H9 (cell line): Measurements from ENCODE around the gene PCCA. TPM values are rescaled to one million over a fixed set of nuclear protein-coding genes. Genes with fewer than 3 reads are reported as not detected.

Experiments
- DNase-seq: peaks from one replicate; pipeline ENCODE4 v3.0.0-alpha.2; 2017
- H2AFZ ChIP-seq: one replicate; pipeline ENCODE4 v1.6.1; 2013; ENCODE audit warnings: mild to moderate bottlenecking, low read length, control low read depth, moderate library complexity
- H2AK5ac ChIP-seq: 2 replicates; pipeline ENCODE4 v1.6.1; 2013; ENCODE audit warnings: low read length, control low read depth, mixed read lengths; ENCODE audit not compliant: insufficient read length
- H2BK120ac ChIP-seq: one replicate; pipeline ENCODE4 v1.6.1; 2013; ENCODE audit warnings: low read depth, mild to moderate bottlenecking, low read length, control low read depth, inconsistent platforms; ENCODE audit not compliant: poor library complexity, severe bottlenecking
- H2BK12ac ChIP-seq: 2 replicates; pipeline ENCODE4 v1.6.1; 2013; ENCODE audit warnings: low read length, control low read depth, mixed read lengths, low read depth; ENCODE audit not compliant: insufficient read length
- H2BK15ac ChIP-seq: 2 replicates; pipeline ENCODE4 v1.6.1; 2013; ENCODE audit warnings: low read depth, low read length, control low read depth
- H2BK20ac ChIP-seq: one replicate; pipeline ENCODE4 v1.6.1; 2013; ENCODE audit warnings: low read depth, mild to moderate bottlenecking, low read length, control low read depth, inconsistent platforms; ENCODE audit not compliant: poor library complexity, severe bottlenecking
- H2BK5ac ChIP-seq: 2 replicates; pipeline ENCODE4 v1.6.1; 2013; ENCODE audit warnings: low read length, control low read depth, mixed read lengths; ENCODE audit not compliant: insufficient read length
- H3K14ac ChIP-seq: 2 replicates; pipeline ENCODE4 v1.6.1; 2013; ENCODE audit warnings: low read length, control low read depth; ENCODE audit not compliant: insufficient read depth
- H3K18ac ChIP-seq: 2 replicates; pipeline ENCODE4 v1.6.1; 2013; ENCODE audit warnings: low read depth, mild to moderate bottlenecking, mixed read lengths, low read length, control low read depth; ENCODE audit not compliant: insufficient read length
- H3K23ac ChIP-seq: 2 replicates; pipeline ENCODE4 v1.6.1; 2013; ENCODE audit warnings: low read length, control low read depth, mixed read lengths, low read depth; ENCODE audit not compliant: insufficient read length
- H3K23me2 ChIP-seq: 2 replicates; pipeline ENCODE4 v1.6.1; 2013; ENCODE audit warnings: low read depth, mild to moderate bottlenecking, mixed read lengths, low read length, control low read depth; ENCODE audit not compliant: insufficient read length, poor library complexity, severe bottlenecking
- H3K27ac ChIP-seq: 2 replicates; pipeline ENCODE4 v1.5.1; 2013; ENCODE audit warnings: low read length, control low read depth, mixed read lengths, low read depth; ENCODE audit not compliant: insufficient read length
- H3K27me3 ChIP-seq: 2 replicates; pipeline ENCODE4 v1.6.1; 2013; ENCODE audit warnings: low read length, control low read depth, inconsistent platforms; ENCODE audit not compliant: insufficient read depth
- H3K4ac ChIP-seq: 2 replicates; pipeline ENCODE4 v1.6.1; 2013; ENCODE audit warnings: low read depth, mild to moderate bottlenecking, control low read depth, inconsistent platforms, low read length, moderate library complexity
- H3K4me1 ChIP-seq: 2 replicates; pipeline ENCODE4 v1.6.1; 2013; ENCODE audit warnings: low read length, control low read depth, inconsistent platforms; ENCODE audit not compliant: insufficient read depth
- H3K4me2 ChIP-seq: 2 replicates; pipeline ENCODE4 v1.6.1; 2013; ENCODE audit warnings: low read length, control low read depth, mixed read lengths; ENCODE audit not compliant: insufficient read length, insufficient read depth
- H3K56ac ChIP-seq: 2 replicates; pipeline ENCODE4 v1.6.1; 2013; ENCODE audit warnings: low read depth, mild to moderate bottlenecking, mixed read lengths, low read length, control low read depth; ENCODE audit not compliant: insufficient read length
- H3K79me1 ChIP-seq: 2 replicates; pipeline ENCODE4 v1.6.1; 2013; ENCODE audit warnings: low read depth, mild to moderate bottlenecking, moderate library complexity, low read length, control low read depth, inconsistent platforms; ENCODE audit not compliant: insufficient read depth, poor library complexity, severe bottlenecking
- H3K79me2 ChIP-seq: 2 replicates; pipeline ENCODE4 v1.6.1; 2013; ENCODE audit warnings: low read length, control low read depth, inconsistent platforms; ENCODE audit not compliant: insufficient read depth
- H3K9ac ChIP-seq: 2 replicates; pipeline ENCODE4 v1.6.1; 2013; ENCODE audit warnings: low read length, control low read depth, mixed read lengths; ENCODE audit not compliant: insufficient read length; ENCODE audit errors: extremely low read depth
- H3K9me3 ChIP-seq: one replicate; pipeline ENCODE4 v1.6.1; 2013; ENCODE audit warnings: low read depth, low read length, inconsistent platforms; ENCODE audit not compliant: control insufficient read depth
- H3T11ph ChIP-seq: one replicate; pipeline ENCODE4 v1.6.1; 2013; ENCODE audit warnings: mild to moderate bottlenecking, low read length, control low read depth, inconsistent platforms
- H4K20me1 ChIP-seq: one replicate; pipeline ENCODE4 v1.6.1; 2013; ENCODE audit not compliant: control insufficient read depth, insufficient read length, insufficient read depth
- H4K5ac ChIP-seq: 2 replicates; pipeline ENCODE4 v1.6.1; 2013; ENCODE audit warnings: low read depth, mild to moderate bottlenecking, mixed read lengths, low read length, control low read depth; ENCODE audit not compliant: insufficient read length
- H4K8ac ChIP-seq: replicated peaks from 2 replicates; pipeline ENCODE4 v1.6.1; 2013; ENCODE audit warnings: low read length, control low read depth, mixed read lengths, low read depth; ENCODE audit not compliant: insufficient read length
- H4K91ac ChIP-seq: 2 replicates; pipeline ENCODE4 v1.6.1; 2013; ENCODE audit warnings: low read depth, mild to moderate bottlenecking, moderate library complexity, mixed read lengths, low read length, control low read depth; ENCODE audit not compliant: insufficient read length
- H3K27ac Mint-ChIP-seq, 3 experiments: 2 replicates in 2 of 3; 3 replicates in 1 of 3; pipeline ENCODE4 v1.8.0; 2020 to 2021; ENCODE audit warnings: mixed read lengths in 3 of 3, mild to moderate bottlenecking in 1 of 3, moderate library complexity in 1 of 3
- H3K27me3 Mint-ChIP-seq: 2 replicates; pipeline ENCODE4 v1.8.0; 2021; ENCODE audit warnings: low read depth, mild to moderate bottlenecking, moderate library complexity, mixed read lengths
- H3K36me3 Mint-ChIP-seq, 3 experiments: 2 replicates in 2 of 3; 3 replicates in 1 of 3; pipeline ENCODE4 v1.8.0; 2020 to 2021; ENCODE audit warnings: low read depth in 3 of 3, mixed read lengths in 3 of 3; ENCODE audit not compliant: insufficient read depth in 1 of 3
- H3K4me1 Mint-ChIP-seq, 2 experiments: 2 replicates each; pipeline ENCODE4 v1.8.0; 2020; ENCODE audit warnings: mixed read lengths in 2 of 2
- H3K4me3 Mint-ChIP-seq, 2 experiments: 2 replicates in 1 of 2; 3 replicates in 1 of 2; pipeline ENCODE4 v1.8.0; 2020 to 2021; ENCODE audit warnings: mild to moderate bottlenecking in 2 of 2, mixed read lengths in 2 of 2, moderate library complexity in 1 of 2
- H3K9me3 Mint-ChIP-seq, 2 experiments: 2 replicates in 1 of 2; 3 replicates in 1 of 2; pipeline ENCODE4 v1.8.0; 2020; ENCODE audit warnings: mild to moderate bottlenecking in 2 of 2, mixed read lengths in 2 of 2, moderate library complexity in 1 of 2
- CTCF ChIP-seq: fragments of 200-600 bp; sonication (generic); conservative IDR thresholded peaks from 3 replicates; pipeline ENCODE4 v1.8.0; 2021; ENCODE audit warnings: antibody characterized with exemption, mild to moderate bottlenecking
- whole genome bisulfite sequencing: extraction: QIAGEN DNeasy Blood & Tissue Kit; methylation state at CpG from one replicate; pipeline ENCODE4 v1.1.7; 2013; ENCODE audit warnings: missing lambda C conversion rate, low lambda C conversion rate, mixed read lengths; ENCODE audit not compliant: insufficient read length; ENCODE audit errors: extremely low coverage; 5-methylcytosine and 5-hydroxymethylcytosine counted together
- total RNA-seq: library from RNA; stranded (reverse); gene quantifications from 2 replicates; pipeline ENCODE4 v1.2.1, GENCODE V29; 2021

Gene PCCA
- total RNA-seq, 1 experiment from 2014 or later, result 56.5 TPM

GRCh38 chr13:100045355-100045754, 43.5 kb upstream of the PCCA start:
- no peak for DNase-seq
- Histone ChIP-seq H4K5ac (no peak overlapping the region), H3K4me2 (no peak overlapping the region), H3K23ac (no peak overlapping the region), H3K14ac (no peak overlapping the region), H2BK120ac (no peak overlapping the region), H4K8ac (no peak overlapping the region), H4K20me1 (no peaks in the 10 kb centered on the region), H4K91ac (no peak overlapping the region), H2BK20ac (no peak overlapping the region), H3K79me1 (no peaks in the 10 kb centered on the region), H3K9me3 (no peaks in the 10 kb centered on the region), H3K9ac (no peak overlapping the region), H3K27ac (no peak overlapping the region), H2AK5ac (no peak overlapping the region), H3K4me1 (no peaks in the 10 kb centered on the region; the same call in 1 of the 2 replicates), H3K79me2 (no peaks in the 10 kb centered on the region), H3K56ac (no peak overlapping the region), H3K23me2 (no peaks in the 10 kb centered on the region), H3K4ac (no peak overlapping the region), H3K27me3 (no peaks in the 10 kb centered on the region), H3K18ac (no peak overlapping the region), H2BK15ac (no peak overlapping the region), H2BK12ac (no peak overlapping the region), H2BK5ac (no peak overlapping the region), H2AFZ (no peak overlapping the region), H3T11ph (no peak overlapping the region)
- no CpG with 5 or more reads among the region's 3 CpGs for WGBS
- Mint-ChIP-seq H3K36me3 (no peaks in the 10 kb centered on the region; a peak in 1 of 7 replicates), H3K27me3 (no peaks in the 10 kb centered on the region; the same call in 1 of the 2 replicates), H3K4me3 (no peak overlapping the region), H3K4me1 (peaks cover 8 to 10% of the 10 kb centered on the region in 2 experiments), H3K27ac (no peak overlapping the region), H3K9me3 (peaks cover 0 to 4% of the 10 kb centered on the region in 2 experiments; a peak in 1 of 5 replicates)
- no peak for TF ChIP-seq CTCF
